Ascending aorta (tissue), 2 donors: ENCODE measurements around the gene HOXA10. TPM values are rescaled to one million over a fixed set of nuclear protein-coding genes. Genes with fewer than 3 reads are reported as not detected.
A peak's percentile ranks its signal among the peaks of the same experiment; 100 is the strongest.

Source experiments
- DNase-seq, 2 donors: peaks; one replicate each; pipeline ENCODE4 v3.0.0-alpha.2; 2019; ENCODE audit warnings: low spot score in 2 of 2
- H3K27ac ChIP-seq, 2 donors: fragments of 200-600 bp; sonication (generic); one replicate each; pipeline ENCODE4 v1.5.1; 2016 to 2017; ENCODE audit warnings: mild to moderate bottlenecking in 1 of 2
- H3K27me3 ChIP-seq: fragments of 200-600 bp; sonication (generic); one replicate; pipeline ENCODE4 v1.5.1; 2017
- H3K36me3 ChIP-seq, 2 donors: fragments of 200-600 bp; sonication (generic); one replicate each; pipeline ENCODE4 v1.5.1; 2016
- H3K4me1 ChIP-seq, 2 donors: fragments of 200-600 bp; sonication (generic); one replicate each; pipeline ENCODE4 v1.5.1; 2016 to 2017; ENCODE audit warnings: mild to moderate bottlenecking in 1 of 2
- H3K4me3 ChIP-seq, 2 donors: fragments of 200-600 bp; sonication (generic); one replicate each; pipeline ENCODE4 v1.5.1; 2016 to 2017; ENCODE audit warnings: mild to moderate bottlenecking in 1 of 2
- H3K9me3 ChIP-seq, 2 donors: fragments of 200-600 bp; sonication (generic); one replicate each; pipeline ENCODE4 v1.5.1; 2016
- intact Hi-C: fragments of 100-400 bp; cut with DNase I; formaldehyde crosslinking; loops from one replicate; pipeline ENCODE4 v1.15.1; 2023
- total RNA-seq: library from RNA; depleted of rRNA; stranded (reverse); fragments of >200 nt; gene quantifications from one replicate; pipeline ENCODE4 v1.1.0, GENCODE V29; 2016
- TF ChIP-seq, protein P1 (sequence below), 3 experiments: fragments of 200-600 bp in 2 of 3; fragments of 450-650 bp in 1 of 3; sonication (generic) in 2 of 3; IDR thresholded peaks; one replicate each; pipeline ENCODE4 v1.5.1; 2016 to 2019; ENCODE audit warnings: antibody characterized with exemption in 3 of 3, mild to moderate bottlenecking in 1 of 3, moderate library complexity in 1 of 3

HOXA10 gene
- total RNA-seq, 1 donor from 2014 or later = not detected

DNA sequence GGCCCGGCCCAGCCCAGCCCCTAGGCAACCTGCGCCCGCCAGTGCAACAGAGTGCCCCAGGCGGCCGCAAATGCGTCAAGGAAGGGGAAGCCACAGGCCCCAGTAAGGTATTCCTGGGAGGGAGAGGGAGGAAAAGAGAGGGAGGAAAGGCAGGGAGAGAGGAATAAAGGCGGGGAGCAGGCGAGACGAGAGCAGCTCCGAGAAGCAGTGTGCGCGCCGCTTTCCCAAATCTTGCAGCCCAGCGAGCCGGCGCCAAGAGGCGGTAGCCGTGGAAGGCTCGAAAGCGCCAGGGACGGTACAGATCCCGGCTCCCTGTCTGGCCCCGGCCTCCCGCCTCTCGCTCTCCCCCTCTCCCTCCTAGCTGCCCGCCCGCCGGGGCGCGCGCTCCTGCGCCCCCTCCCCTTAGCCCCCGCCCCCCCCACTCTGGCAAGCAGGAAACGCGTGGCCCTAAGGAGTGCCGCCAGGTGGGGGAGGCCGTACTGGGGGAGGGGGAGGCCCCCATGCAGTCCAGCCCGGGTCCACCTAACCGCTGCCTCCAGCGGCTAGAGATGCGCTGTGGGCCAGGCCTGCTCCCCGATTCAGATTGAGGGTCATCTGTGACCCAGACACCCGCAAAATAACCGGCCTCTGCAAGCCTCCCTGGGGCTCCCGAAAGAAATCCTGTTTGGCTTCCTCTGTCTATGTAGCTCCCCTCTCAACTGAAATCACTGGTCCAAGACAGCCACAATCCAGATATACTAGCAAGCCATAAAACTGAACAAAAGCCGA is 4.3 kb downstream of the HOXA10 start:
- TF ChIP-seq, protein P1, sequence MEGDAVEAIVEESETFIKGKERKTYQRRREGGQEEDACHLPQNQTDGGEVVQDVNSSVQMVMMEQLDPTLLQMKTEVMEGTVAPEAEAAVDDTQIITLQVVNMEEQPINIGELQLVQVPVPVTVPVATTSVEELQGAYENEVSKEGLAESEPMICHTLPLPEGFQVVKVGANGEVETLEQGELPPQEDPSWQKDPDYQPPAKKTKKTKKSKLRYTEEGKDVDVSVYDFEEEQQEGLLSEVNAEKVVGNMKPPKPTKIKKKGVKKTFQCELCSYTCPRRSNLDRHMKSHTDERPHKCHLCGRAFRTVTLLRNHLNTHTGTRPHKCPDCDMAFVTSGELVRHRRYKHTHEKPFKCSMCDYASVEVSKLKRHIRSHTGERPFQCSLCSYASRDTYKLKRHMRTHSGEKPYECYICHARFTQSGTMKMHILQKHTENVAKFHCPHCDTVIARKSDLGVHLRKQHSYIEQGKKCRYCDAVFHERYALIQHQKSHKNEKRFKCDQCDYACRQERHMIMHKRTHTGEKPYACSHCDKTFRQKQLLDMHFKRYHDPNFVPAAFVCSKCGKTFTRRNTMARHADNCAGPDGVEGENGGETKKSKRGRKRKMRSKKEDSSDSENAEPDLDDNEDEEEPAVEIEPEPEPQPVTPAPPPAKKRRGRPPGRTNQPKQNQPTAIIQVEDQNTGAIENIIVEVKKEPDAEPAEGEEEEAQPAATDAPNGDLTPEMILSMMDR (IDR thresholded peaks at IDR 0.05) = no peak
- H3K4me1 ChIP-seq = peaks cover 0 to 23% of the 10 kb centered on the region in 2 donors
- peak in 1 of 2 donors; percentile 52 for DNase-seq
- peaks cover 78% of the 10 kb centered on the region for H3K27me3 ChIP-seq
- H3K36me3 ChIP-seq = no peaks in the 10 kb centered on the region
- intact Hi-C loops = loop anchor here (10.0 kb wide), 1 partner anchor 1275 kb away; no protein-coding TSS in a partner anchor
- no peak overlapping the region for H3K27ac ChIP-seq
- H3K9me3 ChIP-seq = no peaks in the 10 kb centered on the region
- no peak overlapping the region for H3K4me3 ChIP-seq

DNA sequence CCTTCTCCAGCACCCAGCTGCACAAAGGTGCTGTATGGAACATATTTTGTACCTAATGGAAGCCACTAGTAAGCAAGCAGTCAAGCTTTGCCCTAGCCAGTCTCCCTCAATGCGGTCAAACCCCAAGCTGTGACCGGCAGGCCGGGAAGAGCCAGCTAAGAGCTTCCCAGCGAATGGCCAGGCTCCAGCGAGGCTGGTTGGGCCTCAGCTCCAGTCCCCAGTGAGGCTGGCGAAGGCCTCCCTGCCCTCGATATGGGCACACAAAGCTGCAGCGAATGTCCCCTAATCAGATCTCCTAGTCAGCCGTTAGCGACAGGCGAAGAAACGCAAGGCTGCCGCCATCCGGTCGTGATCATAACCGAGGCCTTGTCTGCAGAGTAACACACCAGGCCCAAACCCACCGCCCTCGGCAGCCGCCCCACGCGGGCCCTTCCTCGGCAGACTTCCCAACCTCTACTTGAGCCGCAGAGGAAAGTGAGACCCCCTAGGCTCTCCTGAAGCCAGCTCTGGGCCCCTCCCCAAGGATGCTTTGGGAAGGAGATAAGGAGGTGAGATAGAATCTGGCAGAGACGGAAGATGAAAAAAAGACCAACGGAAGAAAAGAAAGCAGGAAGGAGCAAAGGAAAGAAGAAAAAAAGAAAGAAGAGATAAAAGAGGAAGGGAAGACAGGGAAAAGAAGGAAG is 5.7 kb downstream of the HOXA10 start:
- DNase-seq = no peak

DNA sequence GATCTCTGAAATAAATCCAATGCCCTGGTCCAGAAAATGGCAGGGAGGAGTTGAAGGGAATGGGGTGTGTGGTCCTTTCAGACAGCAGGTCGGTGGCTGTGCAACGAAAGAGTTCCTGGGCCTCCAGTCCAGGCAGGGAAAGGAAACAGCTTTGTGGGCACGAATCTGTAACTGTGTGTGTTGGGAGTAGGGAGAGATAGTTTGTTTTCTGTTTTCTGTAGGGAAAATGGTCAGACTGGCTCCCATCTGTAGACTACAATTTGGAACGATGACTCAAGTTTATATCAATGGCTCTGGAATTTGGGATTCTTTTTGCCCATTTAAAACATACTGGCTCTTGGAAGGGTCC is 6.2 kb downstream of the HOXA10 start:
- intact Hi-C loops = loop anchor here (10.0 kb wide), 1 partner anchor 1273 kb away; no protein-coding TSS in a partner anchor
- H3K27ac ChIP-seq = no peak overlapping the region
- no peaks in the 10 kb centered on the region for H3K9me3 ChIP-seq
- TF ChIP-seq, protein P1 (IDR thresholded peaks at IDR 0.05) = no peak
- H3K4me1 ChIP-seq = peaks cover 0 to 9% of the 10 kb centered on the region in 2 donors
- no peaks in the 10 kb centered on the region for H3K36me3 ChIP-seq
- DNase-seq = no peak
- no peak overlapping the region for H3K4me3 ChIP-seq
- H3K27me3 ChIP-seq = peaks cover 66% of the 10 kb centered on the region

More for the DNA sequence above, 5.7 kb downstream of the HOXA10 start:
- Histone ChIP-seq H3K27me3 (peaks cover 71% of the 10 kb centered on the region), H3K9me3 (no peaks in the 10 kb centered on the region), H3K4me3 (no peak overlapping the region), H3K36me3 (no peaks in the 10 kb centered on the region), H3K27ac (no peak overlapping the region), H3K4me1 (peaks cover 0 to 14% of the 10 kb centered on the region in 2 donors)
- TF ChIP-seq, protein P1 (IDR thresholded peaks at IDR 0.05) = no peak
- intact Hi-C loops = loop anchor here (10.0 kb wide), 1 partner anchor 1274 kb away; no protein-coding TSS in a partner anchor

DNA sequence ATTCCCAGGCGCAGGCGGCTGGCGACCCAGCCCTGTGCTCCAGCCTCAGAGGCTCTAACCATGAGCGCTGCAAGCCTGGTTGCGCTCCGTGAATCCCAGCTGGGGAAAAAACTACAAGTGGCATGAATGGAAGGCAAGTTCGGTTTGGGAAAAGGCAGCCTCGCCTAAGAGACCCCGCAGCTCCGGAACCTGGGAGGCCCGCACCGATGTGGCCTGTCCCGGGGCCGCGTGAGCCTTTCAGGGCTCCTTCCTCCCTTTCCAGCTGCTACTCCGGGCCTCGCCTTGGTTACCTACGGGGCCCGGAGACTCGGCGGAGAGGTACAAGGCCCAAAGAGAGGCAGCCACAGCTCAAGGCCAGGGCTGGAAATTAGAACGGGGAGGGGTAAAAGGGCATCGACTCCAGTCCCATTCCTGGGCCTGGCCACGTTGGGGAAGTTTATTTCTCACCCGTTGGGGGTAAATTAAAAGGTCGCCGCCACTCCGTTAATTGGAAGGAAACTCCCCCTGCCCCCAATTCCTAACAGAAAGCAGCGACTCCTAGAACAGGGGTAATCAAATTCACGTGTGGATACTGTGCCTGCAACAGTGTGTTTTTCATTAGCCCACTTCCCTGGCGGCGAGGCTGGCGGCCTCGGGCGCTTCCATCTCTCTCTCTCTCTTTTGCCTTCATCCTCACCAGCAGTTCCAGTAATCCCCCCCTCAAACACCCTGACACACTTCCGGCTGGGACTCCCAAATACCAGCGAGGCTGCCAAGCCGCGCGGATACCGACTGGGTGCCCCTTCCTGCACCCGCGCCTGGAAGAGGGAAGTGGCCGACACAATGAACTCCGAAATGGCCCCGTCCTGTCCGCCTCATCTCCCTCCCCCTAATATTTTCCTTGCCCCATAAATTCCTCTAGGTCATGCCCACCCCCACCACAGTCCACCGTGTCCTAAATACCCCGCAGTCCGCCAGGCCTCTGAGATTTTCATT is 7.3 kb downstream of the HOXA10 start:
- Histone ChIP-seq H3K27me3 (peaks cover 55% of the 10 kb centered on the region), H3K27ac (no peak overlapping the region), H3K36me3 (no peaks in the 10 kb centered on the region), H3K9me3 (no peaks in the 10 kb centered on the region), H3K4me3 (peak overlapping the region; percentile 45 to 59), H3K4me1 (peaks cover 0 to 8% of the 10 kb centered on the region in 2 donors)
- no peak for DNase-seq
- TF ChIP-seq, protein P1 (IDR thresholded peaks at IDR 0.05) = no peak
- intact Hi-C loops = loop anchor here (10.0 kb wide), 1 partner anchor 1272 kb away; no protein-coding TSS in a partner anchor

DNA sequence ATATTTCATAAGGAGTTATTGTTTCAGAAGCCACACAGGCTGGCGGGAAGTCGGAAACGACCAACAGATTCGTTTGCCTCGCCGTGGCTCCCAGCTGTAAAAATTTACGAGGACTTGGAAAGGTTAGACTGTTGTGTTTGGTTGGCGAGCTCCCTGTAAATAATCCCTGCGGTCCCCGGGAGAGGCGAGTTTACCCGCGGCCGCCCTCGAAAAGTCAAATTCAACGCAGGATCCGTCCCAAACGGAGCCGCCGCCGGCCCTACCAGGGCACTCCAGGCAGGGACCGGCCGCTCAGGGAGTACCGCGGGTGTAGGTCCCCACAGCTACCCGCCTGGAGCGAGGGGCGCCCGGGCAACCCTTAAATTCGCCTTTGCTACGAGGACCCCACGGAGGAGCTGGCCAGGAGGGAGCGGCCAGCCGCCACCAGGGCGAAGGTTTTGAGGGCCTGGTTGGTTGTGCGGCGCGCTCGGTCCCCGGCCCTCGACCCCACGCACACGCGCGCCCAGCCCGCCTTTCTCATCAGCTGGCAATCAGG is 8.1 kb downstream of the HOXA10 start:
- peaks cover 0 to 8% of the 10 kb centered on the region in 2 donors for H3K4me1 ChIP-seq
- DNase-seq = no peak
- peak overlapping the region; percentile 45 to 59 for H3K4me3 ChIP-seq

More for the DNA sequence above, 8.1 kb downstream of the HOXA10 start:
- H3K27ac ChIP-seq = no peak overlapping the region
- peaks cover 48% of the 10 kb centered on the region for H3K27me3 ChIP-seq
- no peaks in the 10 kb centered on the region for H3K9me3 ChIP-seq
- H3K36me3 ChIP-seq = no peaks in the 10 kb centered on the region
- intact Hi-C loops = loop anchor here (10.0 kb wide), 1 partner anchor 1271 kb away; no protein-coding TSS in a partner anchor
- TF ChIP-seq, protein P1 (IDR thresholded peaks at IDR 0.05) = no peak
